ENCODE measurements around the gene GRID2.

The GRID2 gene

DNA sequence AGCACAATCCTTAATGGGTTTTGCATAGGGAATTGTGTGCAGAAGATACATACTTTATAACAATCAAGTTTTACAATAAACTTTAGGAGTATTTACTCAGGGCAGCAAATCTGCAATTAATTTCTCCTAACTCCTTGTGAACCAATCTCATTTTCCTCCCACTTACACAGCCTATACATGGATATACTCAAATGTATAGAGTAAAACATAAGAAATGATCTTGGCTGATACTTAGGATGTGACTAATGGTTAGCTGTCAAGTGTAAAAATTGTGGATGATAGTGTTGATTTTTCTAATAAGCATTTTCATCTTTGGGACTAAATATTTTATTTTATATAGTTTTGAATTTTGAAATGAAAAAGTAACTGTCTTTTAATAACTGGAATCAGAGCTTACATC is 759.6 kb downstream of the GRID2 start:
- FAIRE-seq (no peak), DNase-seq (ENCODE audit: insufficient read length, low spot score) (no peak)
- no peak for TF ChIP-seq POLR2A (IDR thresholded peaks at IDR 0.05; ENCODE audit: low read depth, low read length)

DNA sequence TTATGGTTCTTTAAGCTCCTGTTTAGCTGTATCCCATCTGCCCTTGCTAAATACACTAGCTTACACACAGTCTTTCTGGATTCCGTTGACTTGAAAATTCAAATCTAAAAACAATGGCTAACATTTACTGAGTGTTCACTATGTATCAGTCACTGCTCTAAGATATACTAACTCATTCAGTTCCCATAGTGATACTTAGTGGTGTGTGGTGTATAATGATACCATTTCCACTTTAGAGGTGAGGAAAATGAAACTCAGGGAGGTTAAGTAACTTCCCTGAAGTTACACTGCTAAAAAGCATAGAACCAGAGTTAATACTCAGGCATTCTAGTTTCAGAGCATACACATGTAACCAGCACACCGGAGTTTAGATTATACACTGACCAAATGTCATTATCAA is 762.0 kb downstream of the GRID2 start:
- no peak for FAIRE-seq
- no peak for TF ChIP-seq POLR2A (IDR thresholded peaks at IDR 0.05; ENCODE audit: low read depth, low read length)

DNA sequence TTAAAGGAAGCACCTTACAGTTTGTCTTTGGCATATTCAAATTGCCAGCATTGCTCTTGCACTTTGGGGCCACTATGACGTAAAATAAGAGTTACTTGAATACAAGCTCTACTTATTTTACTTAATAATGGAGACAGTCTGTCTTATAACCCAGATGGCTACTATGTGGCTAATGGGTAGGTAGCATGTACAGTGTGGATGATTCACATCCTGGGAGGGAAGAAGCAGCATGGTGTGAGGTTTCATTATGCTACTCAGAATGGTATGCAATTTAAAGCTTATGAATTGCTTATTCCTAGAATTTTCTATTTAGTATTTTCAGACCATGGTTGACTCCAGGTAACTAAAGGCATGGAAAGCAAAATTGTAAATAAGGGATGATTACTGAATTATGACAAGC is 763.0 kb downstream of the GRID2 start:
- TF ChIP-seq POLR2A (IDR thresholded peaks at IDR 0.05; ENCODE audit: low read depth, low read length), result no peak
- peak; percentile 87 for FAIRE-seq
- DNase-seq (ENCODE audit: insufficient read length, low spot score), result no peak

More for the DNA sequence above, 762.0 kb downstream of the GRID2 start:
- no peak for DNase-seq (ENCODE audit: insufficient read length, low spot score)

DNA sequence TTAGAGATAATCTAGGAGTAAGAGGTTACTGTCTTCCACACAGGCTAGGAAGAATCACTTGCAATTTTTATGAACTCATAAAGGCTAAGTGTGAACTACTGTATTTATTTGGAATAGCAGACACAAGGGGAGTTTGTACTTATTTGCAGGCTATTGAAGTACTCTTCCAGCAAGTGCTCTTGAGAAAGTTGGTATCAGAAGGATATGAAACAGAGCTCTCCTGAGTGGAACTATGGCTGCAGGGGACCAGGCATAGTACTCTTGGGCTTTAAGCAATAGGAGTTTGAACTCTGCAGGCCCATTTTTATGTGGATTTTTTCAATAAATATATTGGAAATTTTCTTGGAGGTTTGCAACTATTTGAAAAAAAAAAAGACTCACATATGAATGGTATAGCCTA is 768.5 kb downstream of the GRID2 start:
- no peak for FAIRE-seq
- no peak for DNase-seq (ENCODE audit: insufficient read length, low spot score)
- TF ChIP-seq POLR2A (IDR thresholded peaks at IDR 0.05; ENCODE audit: low read depth, low read length), result no peak

DNA sequence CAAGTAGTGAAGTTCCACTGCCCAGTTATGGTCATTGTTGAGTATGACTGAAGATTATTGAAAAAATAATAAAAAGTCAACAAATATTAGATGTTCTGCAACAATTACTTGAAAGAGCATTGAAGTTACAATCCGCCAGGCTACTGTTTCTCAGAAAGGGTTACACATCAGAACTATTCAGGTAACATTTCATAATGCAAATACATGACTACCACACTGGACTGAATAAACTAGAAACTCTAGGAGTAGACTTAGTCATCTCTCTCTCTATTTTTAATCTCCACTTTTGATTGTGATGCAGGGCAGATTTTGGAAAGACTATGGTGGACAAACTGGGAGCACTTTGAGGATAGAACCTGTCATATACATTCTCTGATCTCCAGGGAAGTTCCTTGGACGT is 776.5 kb downstream of the GRID2 start:
- DNase-seq (ENCODE audit: insufficient read length, low spot score), result no peak
- no peak for FAIRE-seq
- TF ChIP-seq POLR2A (IDR thresholded peaks at IDR 0.05; ENCODE audit: low read depth, low read length), result no peak

DNA sequence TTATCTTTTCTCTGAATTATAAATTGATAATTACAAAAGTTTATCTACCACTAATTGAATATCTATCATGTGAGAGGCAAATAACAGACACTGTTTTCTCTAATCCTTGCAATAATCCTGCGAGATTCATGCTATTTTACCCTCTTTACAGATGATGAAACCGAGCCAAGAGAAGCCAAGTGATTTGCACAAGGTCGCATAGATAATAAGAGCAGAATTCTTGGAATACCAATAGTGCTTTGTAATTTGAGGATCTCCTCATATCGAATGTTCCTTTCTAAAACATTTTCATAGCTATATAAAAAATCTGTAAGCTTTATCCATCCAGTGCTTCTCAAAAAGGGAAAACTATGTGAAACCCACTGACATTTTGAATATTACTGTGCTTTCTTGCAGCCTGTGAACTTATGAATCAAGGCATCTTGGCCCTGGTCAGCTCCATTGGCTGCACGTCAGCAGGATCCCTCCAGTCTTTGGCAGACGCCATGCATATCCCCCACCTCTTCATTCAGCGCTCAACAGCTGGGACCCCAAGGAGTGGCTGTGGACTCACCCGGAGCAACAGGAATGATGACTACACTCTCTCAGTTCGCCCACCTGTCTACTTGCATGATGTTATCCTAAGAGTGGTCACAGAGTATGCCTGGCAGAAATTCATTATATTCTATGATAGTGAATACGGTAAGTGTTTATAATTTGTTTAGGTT is 781.0 kb downstream of the GRID2 start:
- DNase-seq (ENCODE audit: insufficient read length, low spot score), result no peak
- TF ChIP-seq POLR2A (IDR thresholded peaks at IDR 0.05; ENCODE audit: low read depth, low read length), result no peak
- no peak for FAIRE-seq

DNA sequence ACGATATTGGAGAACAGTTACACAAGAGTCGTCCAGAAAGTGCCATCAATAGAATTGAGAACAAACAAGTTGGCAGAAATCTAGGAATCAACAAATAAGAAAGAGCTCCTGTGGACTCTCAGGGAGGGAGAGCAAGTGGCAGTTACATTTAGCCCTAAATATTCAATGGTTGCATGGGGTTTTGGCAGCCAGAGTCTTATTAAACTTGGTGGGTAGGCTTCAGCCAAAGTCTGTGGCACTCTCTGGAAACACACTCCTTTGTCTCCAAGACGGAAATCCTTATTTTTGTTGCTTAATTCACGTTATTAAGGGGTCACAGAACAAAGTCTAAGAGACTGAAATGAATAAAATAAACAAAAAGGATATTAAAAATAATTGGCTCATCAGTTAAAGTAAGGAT is 782.6 kb downstream of the GRID2 start:
- no peak for TF ChIP-seq POLR2A (IDR thresholded peaks at IDR 0.05; ENCODE audit: low read depth, low read length)
- DNase-seq (ENCODE audit: insufficient read length, low spot score), result no peak
- no peak for FAIRE-seq

DNA sequence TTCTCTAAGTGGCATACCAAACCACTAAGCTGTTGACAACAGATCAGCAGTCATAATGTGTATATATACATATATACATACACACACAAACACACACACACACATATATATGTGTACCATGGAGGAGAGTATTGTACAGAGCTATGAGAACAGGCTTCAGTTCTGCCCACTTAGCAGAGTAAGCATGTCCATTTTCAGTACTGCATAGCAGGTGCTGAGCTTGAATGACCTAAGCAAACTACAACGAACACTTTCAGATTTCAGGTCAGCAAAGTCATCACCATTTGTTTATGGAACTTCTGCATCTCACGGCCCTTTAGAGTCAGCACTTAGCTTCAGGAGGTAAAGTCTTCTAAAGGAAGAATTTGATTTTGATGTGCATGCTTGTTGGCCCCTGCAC is 789.0 kb downstream of the GRID2 start:
- no peak for TF ChIP-seq POLR2A (IDR thresholded peaks at IDR 0.05; ENCODE audit: low read depth, low read length)
- FAIRE-seq (no peak), DNase-seq (ENCODE audit: insufficient read length, low spot score) (no peak)

DNA sequence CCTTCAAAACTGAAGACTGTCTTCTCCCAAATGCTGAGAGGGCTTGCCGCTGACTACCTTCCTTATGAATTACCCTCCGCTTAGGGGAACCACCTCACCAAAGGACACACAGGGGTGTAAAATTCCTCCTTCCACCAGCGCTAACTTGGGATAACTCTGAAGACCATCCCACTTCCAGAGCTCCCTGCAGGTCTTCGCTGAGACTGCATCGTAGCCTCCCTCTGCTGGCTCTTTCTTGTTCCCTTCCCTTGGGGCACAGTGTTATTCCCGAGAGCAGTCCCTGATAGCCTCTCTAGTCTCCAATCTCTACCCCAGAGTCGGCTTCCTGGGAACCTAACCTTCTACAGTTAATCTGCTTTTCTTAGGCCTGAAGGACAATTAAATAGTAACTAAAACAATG is 799.3 kb downstream of the GRID2 start:
- no peak for DNase-seq (ENCODE audit: insufficient read length, low spot score)
- no peak for TF ChIP-seq POLR2A (IDR thresholded peaks at IDR 0.05; ENCODE audit: low read depth, low read length)
- FAIRE-seq, result no peak

DNA sequence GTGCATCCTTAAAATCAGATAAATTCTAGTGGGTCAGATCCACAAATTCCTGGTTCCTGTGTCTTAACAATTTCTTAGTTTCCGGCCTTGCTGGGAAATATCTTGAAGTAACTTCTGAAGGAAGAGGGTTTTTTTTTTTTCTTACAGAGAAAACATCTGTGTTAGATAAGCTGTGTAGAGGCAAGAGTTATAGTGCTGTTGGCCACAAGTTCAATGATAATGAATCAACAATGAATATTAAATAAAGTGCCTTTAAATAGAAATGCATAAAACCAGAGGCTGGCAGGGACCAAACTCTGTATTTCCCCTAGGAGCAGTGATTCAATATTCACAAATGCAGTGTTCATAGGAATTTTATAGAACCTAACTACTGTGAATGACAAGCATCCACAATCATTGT is 812.9 kb downstream of the GRID2 start:
- FAIRE-seq (no peak), DNase-seq (ENCODE audit: insufficient read length, low spot score) (no peak)
- TF ChIP-seq POLR2A (IDR thresholded peaks at IDR 0.05; ENCODE audit: low read depth, low read length), result no peak

DNA sequence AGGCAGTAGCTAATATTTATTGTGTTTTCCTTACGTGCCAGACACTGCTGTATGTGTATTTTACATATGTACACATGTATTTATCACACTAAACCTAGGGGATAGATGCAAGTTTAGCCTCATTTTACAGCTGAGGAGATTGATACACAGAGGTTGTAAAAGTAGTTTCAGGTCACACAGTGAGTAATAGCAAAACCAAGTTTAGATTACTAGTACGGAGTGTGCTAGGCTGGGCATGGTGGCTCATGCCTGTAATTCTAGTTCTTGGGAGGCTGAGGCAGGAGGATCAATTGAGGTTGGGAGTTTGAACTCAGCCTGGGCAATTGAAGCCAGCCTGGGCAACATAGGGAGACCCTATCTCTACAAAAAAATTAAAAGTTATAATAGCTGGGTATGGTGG is 823.7 kb downstream of the GRID2 start:
- DNase-seq (ENCODE audit: insufficient read length, low spot score), result no peak
- TF ChIP-seq POLR2A (IDR thresholded peaks at IDR 0.05; ENCODE audit: low read depth, low read length), result no peak
- FAIRE-seq, result no peak

DNA sequence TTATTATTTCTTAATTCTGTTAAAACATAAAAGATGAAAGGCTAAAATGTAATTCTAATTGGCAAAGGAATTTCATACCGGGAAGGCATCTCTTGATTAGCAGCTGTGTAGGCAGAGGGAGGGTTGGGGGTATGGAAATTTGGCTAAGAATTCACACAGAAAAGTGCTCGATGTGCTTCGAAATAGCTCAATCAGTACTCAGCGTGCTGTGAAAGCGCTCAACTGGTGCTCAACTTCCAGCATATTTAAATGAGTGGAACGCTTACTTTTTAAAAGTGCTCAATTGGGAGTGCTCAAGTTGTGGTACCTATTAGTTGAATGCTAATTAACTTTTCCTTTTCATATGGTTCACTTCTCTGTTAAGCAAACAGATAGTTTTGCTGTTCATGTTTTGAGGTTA is 828.9 kb downstream of the GRID2 start:
- FAIRE-seq (no peak), DNase-seq (ENCODE audit: insufficient read length, low spot score) (no peak)
- TF ChIP-seq POLR2A (IDR thresholded peaks at IDR 0.05; ENCODE audit: low read depth, low read length), result no peak

DNA sequence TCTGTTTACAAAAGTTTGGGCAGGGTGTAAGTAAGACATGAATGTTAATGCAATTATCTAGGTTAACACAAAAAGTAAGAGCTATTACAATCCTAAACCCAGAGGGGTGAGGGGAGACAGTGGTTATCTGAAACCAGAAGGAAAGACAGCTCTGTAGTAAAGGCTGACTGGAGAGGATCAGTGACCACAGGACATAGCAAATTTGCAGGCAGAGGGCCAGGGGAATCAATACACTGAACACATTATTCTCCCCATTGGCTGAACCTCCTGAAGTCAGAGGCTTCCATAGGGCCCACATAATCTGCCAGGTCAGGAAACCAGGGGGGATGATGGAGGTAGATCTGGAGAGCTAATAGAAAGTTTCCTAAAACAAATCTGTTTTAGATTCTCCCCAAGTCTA is 835.4 kb downstream of the GRID2 start:
- no peak for TF ChIP-seq POLR2A (IDR thresholded peaks at IDR 0.05; ENCODE audit: low read depth, low read length)
- DNase-seq (ENCODE audit: insufficient read length, low spot score) (no peak), FAIRE-seq (no peak)

DNA sequence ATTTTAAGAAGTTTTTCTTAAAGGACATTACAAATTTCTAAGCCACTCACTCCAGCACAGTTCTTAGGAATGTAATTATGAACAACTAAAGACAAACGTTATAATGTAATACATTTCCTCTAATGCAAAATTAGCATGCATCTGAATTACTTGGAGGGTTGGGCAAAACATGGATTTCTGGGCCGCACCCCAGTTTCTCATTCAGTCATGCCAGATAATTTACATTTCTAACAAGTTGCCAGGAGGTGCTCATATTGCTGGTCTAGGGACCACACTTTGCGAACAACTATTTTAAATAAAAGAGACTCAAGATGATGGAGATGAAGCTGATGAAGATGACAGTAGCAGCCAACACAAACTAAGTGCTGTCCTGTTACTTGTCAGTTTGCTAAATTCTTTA is 840.1 kb downstream of the GRID2 start:
- DNase-seq (ENCODE audit: insufficient read length, low spot score) (no peak), FAIRE-seq (no peak)
- TF ChIP-seq POLR2A (IDR thresholded peaks at IDR 0.05; ENCODE audit: low read depth, low read length), result no peak

DNA sequence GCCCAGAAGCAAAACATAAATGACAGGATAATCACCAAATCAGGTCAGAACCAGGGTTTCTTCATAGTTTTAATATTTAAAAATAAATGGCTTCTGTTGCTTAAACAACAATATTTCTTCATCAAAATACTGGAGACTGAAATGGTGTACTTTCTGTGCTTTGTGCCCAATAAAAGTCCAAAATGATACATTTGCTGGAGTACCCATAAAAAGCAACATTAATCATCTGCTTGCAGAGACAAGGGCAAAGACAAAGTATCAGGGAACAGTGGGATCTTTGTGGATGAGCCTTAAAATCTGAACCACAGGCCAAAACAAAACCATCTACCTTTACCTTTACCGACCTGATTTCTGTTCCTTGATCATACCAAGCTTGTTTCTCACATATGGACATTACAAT is 840.9 kb downstream of the GRID2 start:
- TF ChIP-seq POLR2A (IDR thresholded peaks at IDR 0.05; ENCODE audit: low read depth, low read length), result no peak
- DNase-seq (ENCODE audit: insufficient read length, low spot score), result no peak
- FAIRE-seq, result no peak
